ENCODE data around the gene SDHA. TPM values are rescaled to one million over a fixed set of nuclear protein-coding genes. Genes with fewer than 3 reads are reported as not detected.
A peak's percentile ranks its signal among the peaks of the same experiment; 100 is the strongest.

Gene SDHA
- total and polyA plus RNA-seq, 2 donors (not counting 1 experiment from before 2014, with no cell fraction given) = 77.2 to 137 TPM

- Histone ChIP-seq H3K4me2 (replicated peaks; ENCODE audit: low read depth, low read length, poor library complexity, severe bottlenecking) (peak overlapping the region; percentile 75), H3K79me2 (ENCODE audit: control insufficient read depth, insufficient read depth, low read length) (no peaks in the 10 kb centered on the region), H4K20me1 (ENCODE audit: control insufficient read depth, insufficient read depth, low read length, poor library complexity, severe bottlenecking) (no peaks in the 10 kb centered on the region), H3K4me3 (ENCODE audit: control extremely low read depth in 1 of 5, extremely low read depth in 1 of 5, insufficient read depth in 1 of 5, low read depth in 2 of 5, low read length in 4 of 5) (no peak overlapping the region), H3K27ac (ENCODE audit: low read length in 2 of 2) (no peak overlapping the region), H2AFZ (ENCODE audit: insufficient read depth, low read depth, low read length, poor library complexity, severe bottlenecking) (peak overlapping the region; percentile 54), H3K4me1 (ENCODE audit: control insufficient read depth in 2 of 2, insufficient read depth in 2 of 2, low read length in 2 of 2) (peaks cover 16 to 19% of the 10 kb centered on the region in 2 donors), H3K27me3 (replicated peaks in 1 of 4; ENCODE audit: control extremely low read depth in 1 of 4, control insufficient read depth in 3 of 4, insufficient read depth in 4 of 4, low read length in 3 of 4) (peaks cover 0 to 29% (median 2%) of the 10 kb centered on the region in 4 experiments), H3K36me3 (replicated peaks in 1 of 2; ENCODE audit: control extremely low read depth in 1 of 2, control insufficient read depth in 1 of 2, extremely low read depth in 1 of 2, insufficient read depth in 2 of 2, low read length in 1 of 2) (no peaks in the 10 kb centered on the region), H3K9ac (ENCODE audit: low read length) (no peak overlapping the region), H3K9me3 (ENCODE audit: control extremely low read depth in 1 of 3, control insufficient read depth in 2 of 3, insufficient read depth in 1 of 3, low read length in 2 of 3) (no peaks in the 10 kb centered on the region)
- no peak overlapping the region for H3K27ac Mint-ChIP-seq
- no peaks in the 10 kb centered on the region for H3K9me3 Mint-ChIP-seq (ENCODE audit: insufficient read depth)
- TF ChIP-seq CTCF (IDR thresholded peaks at IDR 0.05) (no peak), EZH2 (IDR thresholded peaks at IDR 0.05; ENCODE audit: borderline replicate concordance, insufficient read depth, low read depth, low read length, poor library complexity, severe bottlenecking) (no peak)
- ChIA-PET CTCF (interaction anchor here (1.1 kb wide), 1 partner anchor 235 kb away, joined by 3 read pairs; no protein-coding TSS in a partner anchor), POLR2A (no interaction called here)
- DNase-seq (no peak), ATAC-seq (ENCODE audit: low read depth) (no peak)
- WGBS (ENCODE audit: insufficient coverage) = 71% methylated on average over 10 of the region's 16 CpGs
- peak overlapping the region; percentile 1 for H3K4me3 Mint-ChIP-seq
- H3K4me1 Mint-ChIP-seq = peaks cover 21% of the 10 kb centered on the region
- peaks cover 12% of the 10 kb centered on the region for H3K27me3 Mint-ChIP-seq
- intact Hi-C loops (cut with micrococcal nuclease) = no loop called here
Measured at GRCh38 chr5:190366-191035, 27.6 kb upstream of the SDHA start.

Measured in B cell (primary cell).